Glutamatergic neuron (in vitro differentiated cells): ENCODE measurements around the gene SMPD4. TPM values are rescaled to one million over a fixed set of nuclear protein-coding genes. Genes with fewer than 3 reads are reported as not detected.
"Not testable (repeated sequence)": the region's sequence is repeated elsewhere in the genome, so short reads cannot be mapped to it uniquely, and the experiment has no call there.

Source experiments
- DNase-seq: peaks from one replicate; pipeline ENCODE4 v3.0.0; 2022
- H3K27ac Mint-ChIP-seq: one replicate; pipeline ENCODE4 v1.8.0; 2020; ENCODE audit warnings: mild to moderate bottlenecking, mixed read lengths, inconsistent platforms; ENCODE audit not compliant: unreplicated experiment
- H3K27me3 Mint-ChIP-seq: one replicate; pipeline ENCODE4 v1.8.0; 2020; ENCODE audit warnings: mild to moderate bottlenecking, moderate library complexity, mixed read lengths, inconsistent platforms; ENCODE audit not compliant: unreplicated experiment
- H3K36me3 Mint-ChIP-seq: one replicate; pipeline ENCODE4 v1.8.0; 2020; ENCODE audit warnings: mild to moderate bottlenecking, mixed read lengths, inconsistent platforms; ENCODE audit not compliant: unreplicated experiment
- H3K4me1 Mint-ChIP-seq: one replicate; pipeline ENCODE4 v1.8.0; 2020; ENCODE audit warnings: mild to moderate bottlenecking, low read depth, mixed read lengths, inconsistent platforms; ENCODE audit not compliant: unreplicated experiment
- H3K4me3 Mint-ChIP-seq: one replicate; pipeline ENCODE4 v1.8.0; 2020; ENCODE audit warnings: mild to moderate bottlenecking, mixed read lengths, inconsistent platforms; ENCODE audit not compliant: unreplicated experiment
- H3K9me3 Mint-ChIP-seq: one replicate; pipeline ENCODE4 v1.8.0; 2020; ENCODE audit warnings: mild to moderate bottlenecking, moderate library complexity, mixed read lengths, inconsistent platforms; ENCODE audit not compliant: unreplicated experiment
- CTCF ChIP-seq: fragments of 200-600 bp; sonication (generic); IDR thresholded peaks from one replicate; pipeline ENCODE4 v1.5.0; 2021; ENCODE audit not compliant: partially characterized antibody, unreplicated experiment
- total RNA-seq: library from RNA; stranded (reverse); fragmentation: NEBNext Ultra II Directional; extraction: Animal tissue kit (Norgen Biotek cat#: 25700); gene quantifications from one replicate; pipeline ENCODE4 v1.2.1, GENCODE V29; 2021; ENCODE audit not compliant: unreplicated experiment

SMPD4 gene
- total RNA-seq, 1 donor from 2014 or later = 83.4 TPM

- not testable (repeated sequence) for H3K36me3 Mint-ChIP-seq, DNase-seq, H3K4me3 Mint-ChIP-seq, H3K9me3 Mint-ChIP-seq, H3K27me3 Mint-ChIP-seq, H3K4me1 Mint-ChIP-seq, H3K27ac Mint-ChIP-seq
Observed at GRCh38 chr2:130203150-130203549, 21.7 kb upstream of the SMPD4 start.

DNA sequence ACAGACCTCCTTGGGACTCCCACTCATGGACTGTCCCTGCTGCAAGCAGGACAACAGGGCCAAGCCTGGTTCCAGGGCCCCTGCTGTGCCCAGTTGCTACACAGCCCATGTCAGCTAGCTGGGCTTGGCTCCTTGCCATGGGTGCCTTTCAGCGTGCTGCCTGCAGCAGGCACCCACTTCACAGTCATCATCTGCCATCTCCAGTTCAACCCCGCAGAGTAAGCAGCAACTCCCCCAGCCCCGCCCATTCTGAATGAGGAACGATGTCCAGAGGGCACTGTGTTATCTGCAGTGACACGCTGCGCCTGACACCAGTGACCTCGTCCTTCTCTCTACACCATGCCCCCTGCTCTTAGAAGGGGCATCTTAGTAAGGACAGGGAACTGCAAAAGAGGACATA lies 21.1 kb upstream of the SMPD4 start:
- DNase-seq = not testable (repeated sequence)

GRCh38 chr2:130198343-130198742 lies 16.9 kb upstream of the SMPD4 start, which contains the start of gene TUBA3E:
Gene TUBA3E, minus strand, starts transcription at chr2:130198439. Its CDS starts 79 bp downstream, at chr2:130198360.
- TF ChIP-seq CTCF = no peak
- Mint-ChIP-seq H3K36me3 (no peaks in the 10 kb centered on the region), H3K9me3 (peaks cover 5% of the 10 kb centered on the region), H3K4me3 (no peak within 1 kb of the TSS), H3K4me1 (peaks cover 2% of the 10 kb centered on the region), H3K27ac (no peak within 1 kb of the TSS), H3K27me3 (peaks cover 3% of the 10 kb centered on the region)
- DNase-seq = no peak

More for the DNA sequence above, 21.1 kb upstream of the SMPD4 start:
- H3K36me3 Mint-ChIP-seq, H3K9me3 Mint-ChIP-seq, H3K27ac Mint-ChIP-seq, H3K4me3 Mint-ChIP-seq, H3K4me1 Mint-ChIP-seq, H3K27me3 Mint-ChIP-seq: not testable (repeated sequence)

- not testable (repeated sequence) for H3K27ac Mint-ChIP-seq, H3K4me1 Mint-ChIP-seq, H3K9me3 Mint-ChIP-seq, DNase-seq, H3K36me3 Mint-ChIP-seq, H3K27me3 Mint-ChIP-seq, H3K4me3 Mint-ChIP-seq
Observed at GRCh38 chr2:130196052-130196451, 14.7 kb upstream of the SMPD4 start.

- not testable (repeated sequence) for H3K9me3 Mint-ChIP-seq, DNase-seq, H3K36me3 Mint-ChIP-seq, H3K4me3 Mint-ChIP-seq, H3K27ac Mint-ChIP-seq, H3K4me1 Mint-ChIP-seq, H3K27me3 Mint-ChIP-seq
Observed at GRCh38 chr2:130195089-130195635, 13.8 kb upstream of the SMPD4 start.

DNA sequence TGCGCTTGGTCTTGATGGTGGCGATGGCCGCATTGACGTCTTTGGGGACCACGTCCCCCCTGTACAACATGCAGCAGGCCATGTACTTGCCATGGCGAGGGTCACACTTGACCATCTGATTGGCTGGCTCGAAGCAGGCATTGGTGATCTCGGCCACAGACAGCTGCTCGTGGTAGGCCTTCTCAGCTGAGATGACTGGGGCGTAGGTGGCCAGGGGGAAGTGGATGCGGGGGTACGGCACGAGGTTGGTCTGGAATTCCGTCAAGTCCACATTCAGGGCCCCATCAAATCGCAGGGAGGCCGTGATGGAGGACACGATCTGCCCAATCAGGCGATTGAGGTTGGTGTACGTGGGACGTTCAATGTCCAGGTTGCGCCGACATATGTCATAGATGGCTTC lies 12.4 kb upstream of the SMPD4 start:
- H3K27ac Mint-ChIP-seq, H3K9me3 Mint-ChIP-seq, H3K4me1 Mint-ChIP-seq, H3K36me3 Mint-ChIP-seq, DNase-seq, H3K27me3 Mint-ChIP-seq, H3K4me3 Mint-ChIP-seq: not testable (repeated sequence)

DNA sequence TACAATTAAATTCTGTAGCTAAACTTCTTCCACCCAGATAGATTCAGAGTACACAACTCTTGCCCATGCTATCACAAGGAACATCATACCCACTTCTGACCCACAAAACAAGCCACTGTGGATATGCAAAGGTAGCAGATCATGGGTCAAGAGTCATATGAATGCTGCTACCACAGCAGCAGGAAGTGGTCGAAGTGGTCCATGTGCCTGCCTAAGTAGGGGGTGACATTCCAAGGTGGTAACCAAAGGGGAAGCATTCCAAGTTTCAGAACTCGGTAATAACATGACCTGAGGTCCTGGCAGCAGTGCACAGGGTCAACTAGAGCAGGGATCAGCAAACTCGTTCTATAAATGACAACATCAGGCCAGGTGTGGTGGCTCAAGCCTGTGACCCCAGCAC lies 11.0 kb upstream of the SMPD4 start:
- not testable (repeated sequence) for H3K9me3 Mint-ChIP-seq, H3K27me3 Mint-ChIP-seq, H3K27ac Mint-ChIP-seq, H3K36me3 Mint-ChIP-seq, H3K4me3 Mint-ChIP-seq, DNase-seq, H3K4me1 Mint-ChIP-seq

GRCh38 chr2:130191319-130191718 lies 9.9 kb upstream of the SMPD4 start:
- not testable (repeated sequence) for H3K4me3 Mint-ChIP-seq, H3K36me3 Mint-ChIP-seq, H3K27me3 Mint-ChIP-seq, H3K9me3 Mint-ChIP-seq, H3K27ac Mint-ChIP-seq, H3K4me1 Mint-ChIP-seq, DNase-seq
